HG02852 (cell line): ENCODE results near the gene HIGD1A.

ENCODE experiments used
- ATAC-seq: cut with Tn5 transposase; IDR thresholded peaks from one replicate; pipeline ENCODE4 v1.9.1; 2021; ENCODE audit warnings: mild to moderate bottlenecking, moderate library complexity; ENCODE audit not compliant: unreplicated experiment

The HIGD1A gene

DNA sequence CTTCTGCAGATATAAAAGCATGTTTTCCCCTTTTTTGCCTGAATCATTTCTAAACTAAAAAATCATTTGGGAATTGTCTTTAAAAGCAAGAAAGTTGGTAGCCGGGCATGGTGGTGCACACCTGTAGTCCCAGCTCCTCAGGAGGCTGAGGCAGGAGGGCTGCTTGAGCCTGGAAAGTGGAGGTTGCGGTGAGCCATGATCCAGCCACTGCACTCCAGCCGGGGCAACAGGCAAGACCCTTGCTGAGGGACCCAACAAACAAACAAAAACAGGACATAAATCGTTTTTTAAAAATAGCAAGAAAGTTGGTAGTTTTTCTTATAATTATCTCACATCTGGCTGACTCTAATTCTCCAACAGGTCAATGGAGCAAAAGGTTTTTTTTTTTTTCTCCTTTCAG is 2.5 kb downstream of the HIGD1A start:
- ATAC-seq = no peak

DNA sequence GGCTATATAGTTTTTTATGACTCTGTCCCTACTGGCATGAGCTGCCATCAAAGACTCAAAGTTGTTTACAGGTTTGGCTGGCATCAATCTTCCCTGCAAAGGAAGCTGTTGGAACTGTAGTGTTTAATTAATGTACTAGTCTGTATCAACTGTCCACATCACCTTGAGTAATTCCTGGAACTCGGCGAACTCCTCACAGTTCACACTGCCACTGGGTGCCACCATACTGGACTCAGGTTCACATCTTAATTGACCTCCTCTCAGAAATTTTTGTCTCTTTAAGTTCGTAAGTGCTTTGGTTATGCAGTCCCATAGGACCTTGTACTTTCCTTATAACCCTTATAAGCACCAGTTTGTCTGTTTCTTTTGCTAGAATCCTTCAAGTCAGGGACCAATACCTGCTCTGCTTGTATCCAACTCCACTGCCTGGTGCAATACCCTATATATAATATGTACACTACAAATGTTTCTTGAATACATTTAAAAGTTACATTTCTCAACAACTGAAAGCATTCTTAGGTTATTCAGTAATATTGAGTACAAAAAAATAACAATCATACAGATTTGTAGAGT is 3.2 kb downstream of the HIGD1A start:
- ATAC-seq = no peak

DNA sequence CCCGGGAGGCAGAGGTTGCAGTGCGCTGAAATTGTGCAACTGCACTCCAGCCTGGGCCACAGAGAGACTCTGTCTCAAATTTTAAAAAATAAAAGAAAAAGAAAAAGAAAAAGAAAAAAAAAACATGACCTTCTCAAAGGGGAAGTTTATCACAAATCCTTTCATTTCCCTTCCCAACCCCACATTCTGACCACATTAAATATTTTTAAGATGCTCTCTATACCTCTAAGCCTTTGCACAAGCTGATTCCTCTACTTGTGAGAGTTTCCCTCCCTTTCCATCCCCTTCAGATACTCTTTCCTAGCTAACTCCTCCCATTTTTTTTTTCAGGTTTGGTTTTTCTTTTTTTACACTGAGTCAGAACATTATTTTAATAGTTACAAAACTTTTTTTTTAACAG is 4.0 kb downstream of the HIGD1A start:
- no peak for ATAC-seq

DNA sequence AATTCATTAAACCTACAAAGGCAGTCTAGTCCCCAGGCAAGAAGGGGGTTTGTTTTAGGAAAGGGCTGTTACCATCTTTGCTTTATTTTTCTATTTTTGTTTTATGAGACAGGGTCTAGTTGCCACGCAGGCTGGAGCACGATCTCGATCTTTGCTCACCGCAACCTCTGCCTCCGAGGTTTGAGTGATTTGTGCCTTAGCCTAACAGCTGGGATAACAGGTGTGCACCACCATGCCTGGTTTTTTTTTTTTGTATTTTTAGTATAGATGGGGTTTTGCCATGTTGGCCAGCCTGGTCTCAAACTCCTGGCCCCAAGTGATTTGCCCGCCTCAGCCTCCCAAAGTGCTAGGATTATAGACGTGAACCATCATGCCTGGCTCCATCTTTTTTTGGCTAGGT is 4.9 kb downstream of the HIGD1A start:
- no peak for ATAC-seq

DNA sequence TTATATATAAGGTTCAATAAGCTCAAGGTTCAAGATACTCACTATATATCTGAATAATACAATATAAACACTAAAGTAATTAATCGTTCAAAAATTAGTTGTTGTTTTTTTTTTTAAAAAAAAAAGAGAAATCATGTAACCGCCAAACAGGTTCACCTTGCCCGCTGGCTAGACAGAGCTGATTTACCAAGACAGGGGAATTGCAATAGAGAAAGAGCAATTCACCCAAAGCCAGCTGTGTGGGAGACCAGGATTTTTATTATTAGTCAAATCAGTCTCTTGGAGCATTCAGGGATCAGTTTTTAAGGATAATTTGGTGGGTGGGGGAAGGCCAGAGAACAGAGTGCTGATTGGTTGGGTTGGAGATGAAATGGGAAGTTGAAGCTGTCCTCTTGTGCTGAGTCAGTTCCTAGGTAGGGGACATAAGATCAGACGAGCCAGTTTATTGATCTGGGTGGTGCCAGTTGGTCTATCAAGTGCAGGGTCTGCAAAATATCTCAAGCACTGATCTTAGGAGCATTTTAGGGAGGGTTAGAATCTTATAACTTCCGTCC is 7.9 kb downstream of the HIGD1A start:
- ATAC-seq = no peak

DNA sequence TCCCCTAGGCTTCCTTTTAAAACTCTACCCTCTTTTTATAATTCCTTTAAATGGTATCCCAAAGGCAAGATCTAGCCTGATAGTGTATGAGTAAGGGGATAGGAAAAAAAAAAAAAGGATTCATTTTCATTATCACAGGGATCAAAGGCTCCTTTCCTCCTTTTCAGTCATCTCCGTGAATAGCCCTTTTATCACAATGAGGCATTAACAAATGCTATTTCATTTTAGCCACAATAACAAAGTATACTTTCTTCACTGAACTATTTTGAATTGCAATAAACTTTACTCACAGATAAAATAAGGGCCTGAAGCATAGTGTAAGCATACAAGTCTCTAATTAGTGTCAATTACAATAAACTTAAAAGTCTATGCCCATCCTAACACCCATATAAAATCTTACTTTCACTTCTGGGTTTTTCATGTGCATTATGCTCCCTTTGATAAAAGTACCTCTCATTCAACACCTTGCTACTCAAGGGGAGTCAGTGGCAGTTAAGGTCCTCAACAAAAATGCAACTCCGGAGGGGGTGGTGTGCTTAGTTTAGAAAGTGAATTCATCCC is 8.6 kb downstream of the HIGD1A start:
- ATAC-seq = no peak

DNA sequence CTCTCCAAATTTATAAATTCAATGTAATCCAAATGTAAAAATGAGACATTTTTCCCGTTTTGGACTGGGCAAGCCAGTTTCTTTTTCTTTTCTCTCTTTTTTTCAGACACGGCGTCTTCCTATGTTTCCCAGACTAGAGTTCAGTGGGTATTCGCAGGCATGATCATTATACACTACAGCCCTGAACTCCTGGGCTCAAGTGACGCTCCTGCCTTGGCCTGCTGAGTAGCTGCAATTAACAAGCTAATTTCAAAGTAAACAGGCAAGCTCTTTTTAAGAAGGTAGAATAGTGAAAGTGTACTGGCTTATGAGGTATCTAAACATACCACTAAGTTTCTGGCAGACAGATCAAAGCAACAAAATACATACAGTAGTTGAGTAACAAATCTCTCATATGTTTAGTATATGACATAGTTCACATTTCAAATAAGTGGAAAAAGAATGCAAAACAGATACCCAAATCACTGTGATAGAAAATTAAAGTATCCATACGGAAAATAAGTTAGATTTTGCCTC is 13.5 kb downstream of the HIGD1A start:
- no peak for ATAC-seq

DNA sequence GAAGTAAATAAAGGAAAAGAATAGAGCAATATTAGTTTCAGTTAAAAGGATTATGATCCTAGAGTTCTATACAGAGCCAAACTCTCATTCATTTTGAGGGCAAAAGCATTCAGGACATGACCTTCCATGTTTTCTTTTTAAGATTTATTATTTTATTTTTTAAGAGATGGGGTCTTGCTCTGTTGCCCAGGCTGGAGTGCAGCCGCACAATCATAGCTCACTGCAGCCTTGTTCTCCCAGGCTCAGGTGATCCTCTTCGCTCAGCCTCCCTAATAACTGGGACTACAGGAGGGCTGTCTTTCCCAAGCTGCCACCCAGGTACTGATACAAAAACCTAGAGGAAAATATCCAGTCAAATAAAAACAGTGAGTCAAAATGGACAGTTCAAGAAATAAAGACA is 17.7 kb downstream of the HIGD1A start:
- ATAC-seq = no peak

DNA sequence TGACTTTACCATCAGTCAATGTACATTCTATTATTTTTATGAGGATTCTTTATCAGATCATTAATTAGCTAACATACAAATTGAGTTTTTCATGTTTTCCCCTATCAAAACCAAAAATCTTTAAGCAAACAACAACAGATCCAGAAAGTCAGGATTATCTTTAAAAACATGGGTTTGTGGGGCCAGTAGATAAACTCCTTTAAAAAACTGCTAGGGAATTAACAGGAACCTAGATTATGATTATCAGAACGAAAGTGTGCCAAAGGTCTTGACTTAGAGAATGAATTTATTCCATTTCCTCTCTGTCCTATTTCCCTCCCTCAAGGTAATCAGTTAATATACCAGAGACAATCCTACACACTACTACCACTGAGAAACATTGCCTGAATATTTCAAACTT is 18.1 kb downstream of the HIGD1A start:
- ATAC-seq = no peak

DNA sequence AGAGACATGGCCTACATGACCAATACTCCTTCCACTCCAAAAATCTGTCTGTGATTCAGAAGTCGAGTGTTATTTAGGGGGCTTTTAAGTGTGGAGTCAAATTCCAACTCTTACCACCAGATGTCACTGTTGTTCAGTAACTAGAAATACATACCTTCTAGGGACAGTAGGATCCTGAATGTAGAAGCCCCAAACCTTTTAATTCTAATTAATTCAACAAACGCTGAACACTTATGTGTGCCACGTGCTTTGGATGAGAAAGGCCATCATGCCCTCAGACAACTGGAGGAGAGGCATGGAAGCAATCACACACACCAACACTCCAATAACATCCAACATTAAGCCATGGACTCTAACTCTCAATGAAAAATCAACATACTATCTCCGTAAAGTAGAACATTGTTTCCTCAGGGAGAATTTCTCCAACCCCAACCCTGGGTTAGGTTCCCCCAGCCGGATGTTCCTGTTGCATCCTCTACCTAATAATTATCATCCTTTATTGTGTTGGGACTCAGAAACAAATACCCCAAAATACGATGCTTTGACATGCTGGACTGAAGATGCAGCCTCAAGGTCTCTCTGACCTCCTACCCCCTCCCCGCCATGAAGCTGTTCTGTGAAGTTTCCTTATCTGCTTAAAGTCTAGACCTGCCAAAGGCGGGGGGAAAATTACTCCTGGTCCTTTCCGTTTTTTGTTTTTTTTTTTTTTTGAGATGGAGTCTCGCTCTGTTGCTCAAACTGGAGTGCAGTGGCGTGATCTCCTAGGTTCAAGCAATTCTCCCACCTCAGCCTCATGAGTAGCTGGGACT is 23.2 kb downstream of the HIGD1A start:
- peak; percentile 61 for ATAC-seq

DNA sequence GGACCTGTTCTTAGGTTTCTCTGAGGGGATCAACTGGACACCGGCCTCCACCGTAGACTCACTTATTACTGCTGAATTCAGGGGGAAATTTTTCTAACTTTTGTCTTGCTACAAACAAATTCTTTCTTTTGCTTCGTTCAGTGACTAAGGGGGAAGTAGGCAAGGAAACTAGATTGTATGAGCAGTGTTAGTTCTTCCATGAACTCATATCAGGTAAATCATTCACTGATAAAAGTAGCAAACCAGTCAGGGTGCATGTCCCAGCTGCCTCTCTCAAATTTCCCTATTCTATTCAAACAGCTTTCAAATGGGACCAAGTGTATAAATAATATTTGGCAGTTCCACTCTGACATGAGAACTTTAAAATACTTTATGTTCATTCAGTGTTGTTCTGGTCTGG is 23.9 kb downstream of the HIGD1A start:
- no peak for ATAC-seq

DNA sequence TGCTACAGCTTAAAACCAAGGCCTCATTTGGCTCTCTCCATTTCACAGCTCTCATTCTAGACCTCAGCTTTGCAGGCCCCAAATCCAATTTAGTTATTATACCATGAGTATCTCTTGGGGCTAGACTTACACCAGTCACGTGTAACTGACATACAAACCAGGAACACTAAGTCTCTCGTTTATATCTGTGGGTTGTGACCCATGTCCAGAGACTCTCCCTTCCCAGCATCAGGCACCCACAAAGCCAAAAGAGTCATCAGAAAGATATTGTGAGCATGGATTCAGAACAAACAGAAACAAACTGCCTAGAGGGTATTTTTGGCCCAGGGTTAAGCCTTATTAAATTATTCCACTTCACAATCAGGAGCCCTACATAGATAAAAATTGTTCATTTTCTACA is 25.6 kb downstream of the HIGD1A start:
- ATAC-seq = no peak

DNA sequence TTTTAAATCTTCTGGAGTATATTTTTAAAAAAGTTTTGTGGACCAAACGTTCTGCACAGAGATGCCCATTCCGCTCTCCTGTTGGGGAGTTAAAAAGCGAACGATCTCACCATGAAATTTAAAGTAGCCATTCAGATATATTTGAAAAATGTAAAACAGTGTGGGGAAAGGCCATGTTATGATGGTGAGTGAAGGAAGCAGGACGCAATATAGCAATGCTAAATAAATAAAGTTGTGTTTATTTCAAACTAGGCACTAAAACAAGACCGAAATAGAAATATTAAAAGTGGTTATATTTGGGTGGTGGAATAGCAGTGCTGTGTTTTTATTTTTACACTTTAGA is 30.9 kb downstream of the HIGD1A start:
- ATAC-seq = peak; percentile 10

DNA sequence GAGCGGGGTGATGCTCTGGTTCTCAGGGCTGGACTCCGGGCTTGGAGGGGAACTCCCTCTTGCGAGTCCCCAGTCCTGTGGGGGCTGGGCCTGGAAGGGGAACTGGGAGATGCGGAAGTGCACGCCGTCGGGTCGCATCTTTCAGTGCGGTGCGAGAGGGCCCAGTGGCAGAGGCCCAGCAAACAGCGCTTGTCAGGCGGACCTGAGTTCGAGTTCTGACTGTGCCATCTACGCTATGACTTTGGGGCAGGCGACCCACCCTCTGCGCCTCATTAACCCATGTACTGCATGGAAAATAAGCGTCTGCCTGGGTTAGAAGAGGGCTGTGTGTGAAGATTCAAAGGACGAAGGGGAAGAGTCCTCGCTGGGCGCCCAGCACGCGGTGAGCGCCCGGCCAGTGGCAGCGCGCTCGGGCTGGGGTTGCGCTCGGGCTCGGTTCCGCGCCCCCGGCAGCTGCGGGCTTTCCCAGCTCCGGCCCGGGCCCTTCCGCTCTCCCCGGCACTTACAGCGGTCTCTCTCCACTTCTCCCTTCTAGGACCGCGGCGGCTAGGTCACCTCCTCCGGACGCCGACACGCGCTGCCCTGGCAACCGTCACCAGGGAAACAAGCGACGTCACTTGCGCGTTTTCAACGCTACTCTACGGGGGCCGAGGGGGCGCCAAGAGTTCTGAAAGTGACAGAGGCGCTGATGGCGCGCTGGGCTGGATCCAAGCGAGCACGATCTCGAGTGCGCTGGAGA is 31.5 kb downstream of the HIGD1A start, which contains the start of gene CCDC13:
Gene CCDC13, minus strand, starts transcription at position 584 of the 739 bp plus-strand sequence. CDS start 14,908 bp downstream, outside the sequence.
- peak; percentile 98 for ATAC-seq

DNA sequence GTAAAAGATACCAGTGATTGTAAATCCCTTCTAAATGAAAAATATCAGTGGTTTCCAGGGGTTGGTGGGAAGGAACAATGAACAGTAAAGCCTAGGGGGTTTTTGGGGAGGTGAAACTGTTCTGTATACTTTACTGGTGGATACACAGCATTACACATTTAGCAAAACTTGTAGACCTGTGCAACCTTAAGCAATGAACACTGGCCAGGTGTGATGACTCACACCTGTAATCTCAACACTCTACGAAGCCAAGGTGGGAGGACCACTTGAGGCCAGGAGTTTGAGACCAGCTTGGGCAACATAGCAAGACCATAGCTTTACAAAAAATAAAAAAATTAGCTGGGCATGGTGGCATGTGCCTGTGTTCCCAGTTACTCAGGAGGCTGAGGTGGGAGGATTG is 33.0 kb downstream of the HIGD1A start:
- ATAC-seq = no peak

DNA sequence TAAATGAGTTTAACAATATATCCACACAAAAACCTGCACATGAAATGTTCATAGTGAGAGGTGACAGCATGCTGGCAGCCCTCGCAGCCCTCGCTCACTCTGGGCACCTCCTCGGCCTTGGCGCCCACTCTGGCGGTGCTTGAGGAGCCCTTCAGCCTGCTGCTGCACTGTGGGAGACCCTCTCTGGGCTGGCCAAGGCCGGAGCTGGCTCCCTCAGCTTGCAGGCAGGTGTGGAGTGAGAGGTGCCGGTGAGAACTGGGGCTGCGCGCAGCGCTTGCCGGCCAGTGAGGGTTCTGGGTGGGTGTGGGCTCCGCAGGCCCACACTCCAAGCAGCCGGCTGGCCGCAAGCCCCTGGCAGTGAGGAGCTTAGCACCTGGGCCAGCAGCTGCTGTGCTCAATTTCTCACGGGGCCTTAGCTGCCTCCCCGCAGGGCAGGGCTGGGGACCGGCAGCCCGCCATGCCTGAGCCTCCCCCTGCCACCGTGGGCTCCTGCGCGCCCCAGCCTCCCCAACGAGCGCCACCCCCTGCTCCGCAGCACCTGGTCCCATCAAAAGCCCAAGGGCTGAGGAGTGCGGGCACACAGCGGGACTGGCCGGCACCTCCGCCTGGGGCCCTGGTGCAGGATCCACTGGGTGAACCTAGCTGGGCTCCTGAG is 34.7 kb downstream of the HIGD1A start:
- ATAC-seq = no peak

DNA sequence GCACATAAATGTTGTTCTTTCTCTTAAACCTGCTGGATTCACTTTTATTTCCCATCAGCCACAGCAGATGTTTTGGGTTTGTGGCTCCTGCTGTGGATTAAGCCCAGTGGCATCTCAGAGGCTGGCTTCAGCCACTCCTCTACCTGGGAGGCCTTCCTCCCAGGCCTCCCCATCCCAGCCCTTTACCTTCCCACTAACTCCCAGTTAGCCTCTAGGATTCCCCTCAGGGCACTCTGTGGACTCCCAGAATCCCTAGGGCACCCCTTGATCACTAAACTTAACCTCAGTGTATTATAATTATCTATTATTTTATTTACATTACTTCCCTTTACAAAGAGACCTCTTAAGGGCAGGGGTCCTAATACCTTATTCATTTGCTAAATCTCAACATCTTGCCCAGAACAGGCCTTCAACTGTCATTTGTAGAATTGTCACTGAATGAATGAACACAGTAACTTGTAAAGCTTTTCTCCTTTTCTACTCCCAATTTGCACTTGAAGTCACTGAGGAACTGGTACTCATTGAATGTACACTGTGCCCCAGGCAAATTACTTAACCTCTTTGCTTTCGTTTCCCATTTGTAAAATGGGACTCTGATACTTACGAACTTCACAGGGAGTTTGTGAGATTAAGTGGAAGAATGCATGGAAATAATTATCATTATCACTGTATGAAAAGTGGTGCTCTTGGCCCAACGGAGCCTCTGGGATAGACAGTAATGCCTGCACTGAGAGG is 39.6 kb downstream of the HIGD1A start:
- ATAC-seq = no peak

DNA sequence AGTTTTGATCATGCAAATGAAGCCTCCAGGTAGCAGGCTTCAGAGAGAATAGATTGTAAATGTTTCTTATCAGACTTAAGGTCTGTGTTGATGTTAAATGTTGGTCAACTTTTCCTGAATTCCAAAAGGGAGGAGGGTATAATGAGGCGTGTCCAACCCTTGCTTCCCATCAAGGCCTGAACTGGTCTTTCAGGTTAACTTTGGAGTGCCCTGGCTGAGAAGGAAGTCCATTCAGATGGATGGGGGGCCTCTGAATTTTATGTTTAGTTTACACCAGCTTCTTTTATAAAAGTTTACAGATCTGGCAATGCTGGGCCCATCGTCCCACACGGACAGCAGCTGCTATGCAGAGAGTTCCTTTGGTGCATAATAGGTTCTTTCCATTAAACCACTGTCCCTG is 40.2 kb downstream of the HIGD1A start:
- ATAC-seq = no peak

DNA sequence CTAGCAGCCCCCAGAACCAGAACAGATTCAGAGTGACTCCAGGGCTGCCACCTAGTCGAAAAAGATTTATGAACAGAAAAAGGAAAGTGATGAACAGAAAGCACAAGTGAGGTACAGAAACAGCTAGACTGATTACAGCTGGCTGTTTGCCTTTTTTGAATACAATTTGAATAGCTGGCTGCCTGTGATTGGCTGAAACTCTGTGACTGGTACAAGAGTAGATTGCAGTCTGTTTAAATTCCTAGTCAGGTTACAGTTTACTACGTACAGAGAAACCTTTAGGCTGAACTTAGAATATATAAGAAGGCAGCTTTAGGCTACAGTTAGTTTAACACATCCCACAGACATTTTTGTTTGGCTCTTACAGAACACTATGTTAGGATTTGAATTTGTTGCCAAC is 41.3 kb downstream of the HIGD1A start:
- peak; percentile 41 for ATAC-seq
